Astrocyte of the cerebellum (primary cell): ENCODE data around the gene CMTM8.

ENCODE experiments used
- DNase-seq: peaks from one replicate; pipeline ENCODE4 v3.0.0-alpha.2; 2011; ENCODE audit warnings: low read depth
- H3K4me3 ChIP-seq: 2 replicates; pipeline ENCODE4 v1.5.1; 2011; ENCODE audit warnings: mild to moderate bottlenecking, low read depth, low read length, moderate library complexity
- in situ Hi-C: cut with HindIII; loops from 2 replicates; pipeline ENCODE4 v1.10.0; 2017; ENCODE audit warnings: low sequenced_read_pairs
- TF ChIP-seq, protein P1 (sequence below): IDR thresholded peaks from 2 replicates; pipeline ENCODE4 v1.5.1; 2012; ENCODE audit warnings: low read length, low read depth, moderate library complexity, mild to moderate bottlenecking; ENCODE audit errors: missing control alignments

The CMTM8 gene

DNA sequence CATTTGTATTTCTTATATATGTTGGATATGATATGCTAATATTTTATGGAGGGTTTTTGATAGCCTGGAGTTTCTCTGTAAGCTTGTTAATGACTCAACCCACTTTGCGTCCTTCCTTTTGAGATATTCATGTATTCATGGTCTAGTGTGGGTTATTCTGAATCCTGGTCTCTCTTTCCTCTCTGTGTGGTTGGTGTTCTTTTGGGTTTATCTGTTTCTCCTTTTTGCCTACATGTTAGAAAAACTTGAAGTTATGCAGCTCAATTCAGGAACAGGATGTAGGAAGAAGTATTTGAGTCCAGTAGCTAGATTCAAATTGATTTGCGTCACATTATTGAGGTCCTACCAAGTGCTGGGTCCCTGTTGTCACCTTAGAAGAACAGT, 181.3 kb downstream of the CMTM8 start:
- in situ Hi-C loops, result no loop called here
- no peak for DNase-seq
- TF ChIP-seq, protein P1, sequence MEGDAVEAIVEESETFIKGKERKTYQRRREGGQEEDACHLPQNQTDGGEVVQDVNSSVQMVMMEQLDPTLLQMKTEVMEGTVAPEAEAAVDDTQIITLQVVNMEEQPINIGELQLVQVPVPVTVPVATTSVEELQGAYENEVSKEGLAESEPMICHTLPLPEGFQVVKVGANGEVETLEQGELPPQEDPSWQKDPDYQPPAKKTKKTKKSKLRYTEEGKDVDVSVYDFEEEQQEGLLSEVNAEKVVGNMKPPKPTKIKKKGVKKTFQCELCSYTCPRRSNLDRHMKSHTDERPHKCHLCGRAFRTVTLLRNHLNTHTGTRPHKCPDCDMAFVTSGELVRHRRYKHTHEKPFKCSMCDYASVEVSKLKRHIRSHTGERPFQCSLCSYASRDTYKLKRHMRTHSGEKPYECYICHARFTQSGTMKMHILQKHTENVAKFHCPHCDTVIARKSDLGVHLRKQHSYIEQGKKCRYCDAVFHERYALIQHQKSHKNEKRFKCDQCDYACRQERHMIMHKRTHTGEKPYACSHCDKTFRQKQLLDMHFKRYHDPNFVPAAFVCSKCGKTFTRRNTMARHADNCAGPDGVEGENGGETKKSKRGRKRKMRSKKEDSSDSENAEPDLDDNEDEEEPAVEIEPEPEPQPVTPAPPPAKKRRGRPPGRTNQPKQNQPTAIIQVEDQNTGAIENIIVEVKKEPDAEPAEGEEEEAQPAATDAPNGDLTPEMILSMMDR, result no peak
- no peak overlapping the region for H3K4me3 ChIP-seq
